ENCODE results near the gene CTSD.

GRCh38 chr11:1791912-1792311, 28.2 kb upstream of the CTSD start:
- TF ChIP-seq, protein P1, sequence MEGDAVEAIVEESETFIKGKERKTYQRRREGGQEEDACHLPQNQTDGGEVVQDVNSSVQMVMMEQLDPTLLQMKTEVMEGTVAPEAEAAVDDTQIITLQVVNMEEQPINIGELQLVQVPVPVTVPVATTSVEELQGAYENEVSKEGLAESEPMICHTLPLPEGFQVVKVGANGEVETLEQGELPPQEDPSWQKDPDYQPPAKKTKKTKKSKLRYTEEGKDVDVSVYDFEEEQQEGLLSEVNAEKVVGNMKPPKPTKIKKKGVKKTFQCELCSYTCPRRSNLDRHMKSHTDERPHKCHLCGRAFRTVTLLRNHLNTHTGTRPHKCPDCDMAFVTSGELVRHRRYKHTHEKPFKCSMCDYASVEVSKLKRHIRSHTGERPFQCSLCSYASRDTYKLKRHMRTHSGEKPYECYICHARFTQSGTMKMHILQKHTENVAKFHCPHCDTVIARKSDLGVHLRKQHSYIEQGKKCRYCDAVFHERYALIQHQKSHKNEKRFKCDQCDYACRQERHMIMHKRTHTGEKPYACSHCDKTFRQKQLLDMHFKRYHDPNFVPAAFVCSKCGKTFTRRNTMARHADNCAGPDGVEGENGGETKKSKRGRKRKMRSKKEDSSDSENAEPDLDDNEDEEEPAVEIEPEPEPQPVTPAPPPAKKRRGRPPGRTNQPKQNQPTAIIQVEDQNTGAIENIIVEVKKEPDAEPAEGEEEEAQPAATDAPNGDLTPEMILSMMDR (IDR thresholded peaks at IDR 0.05) = no peak
- no peak for TF ChIP-seq ARID4B (CRISPR knock-in tag; IDR thresholded peaks at IDR 0.05; ENCODE audit: borderline replicate concordance)
- no peak for TF ChIP-seq ZNF232 (CRISPR knock-in tag; IDR thresholded peaks at IDR 0.05)
- no peak for TF ChIP-seq NR3C1 (CRISPR knock-in tag; conservative IDR thresholded peaks at IDR 0.05; ENCODE audit: low read depth)
- no peak for TF ChIP-seq SOX15 (CRISPR knock-in tag; IDR thresholded peaks at IDR 0.05)
- TF ChIP-seq, protein P2, sequence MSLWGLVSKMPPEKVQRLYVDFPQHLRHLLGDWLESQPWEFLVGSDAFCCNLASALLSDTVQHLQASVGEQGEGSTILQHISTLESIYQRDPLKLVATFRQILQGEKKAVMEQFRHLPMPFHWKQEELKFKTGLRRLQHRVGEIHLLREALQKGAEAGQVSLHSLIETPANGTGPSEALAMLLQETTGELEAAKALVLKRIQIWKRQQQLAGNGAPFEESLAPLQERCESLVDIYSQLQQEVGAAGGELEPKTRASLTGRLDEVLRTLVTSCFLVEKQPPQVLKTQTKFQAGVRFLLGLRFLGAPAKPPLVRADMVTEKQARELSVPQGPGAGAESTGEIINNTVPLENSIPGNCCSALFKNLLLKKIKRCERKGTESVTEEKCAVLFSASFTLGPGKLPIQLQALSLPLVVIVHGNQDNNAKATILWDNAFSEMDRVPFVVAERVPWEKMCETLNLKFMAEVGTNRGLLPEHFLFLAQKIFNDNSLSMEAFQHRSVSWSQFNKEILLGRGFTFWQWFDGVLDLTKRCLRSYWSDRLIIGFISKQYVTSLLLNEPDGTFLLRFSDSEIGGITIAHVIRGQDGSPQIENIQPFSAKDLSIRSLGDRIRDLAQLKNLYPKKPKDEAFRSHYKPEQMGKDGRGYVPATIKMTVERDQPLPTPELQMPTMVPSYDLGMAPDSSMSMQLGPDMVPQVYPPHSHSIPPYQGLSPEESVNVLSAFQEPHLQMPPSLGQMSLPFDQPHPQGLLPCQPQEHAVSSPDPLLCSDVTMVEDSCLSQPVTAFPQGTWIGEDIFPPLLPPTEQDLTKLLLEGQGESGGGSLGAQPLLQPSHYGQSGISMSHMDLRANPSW (CRISPR knock-in tag; conservative IDR thresholded peaks at IDR 0.05; ENCODE audit: low read depth) = no peak
- no peak for TF ChIP-seq NR2C2 (CRISPR knock-in tag; IDR thresholded peaks at IDR 0.05)
